ENCODE results near the gene SMO. TPM values are rescaled to one million over a fixed set of nuclear protein-coding genes. Genes with fewer than 3 reads are reported as not detected.

Gene SMO
- total and polyA plus RNA-seq, 9 of the 15 experiments (the other 6 are each of a cell fraction or from before 2014, with no cell fraction given): 0.05 to 0.13 (median 0.10) TPM; not detected in 5

- in situ Hi-C loops (cut with MboI) (no loop called here), intact Hi-C loops (cut with micrococcal nuclease) (loop anchor here (5.0 kb wide), 1 partner anchor 110 kb away; no protein-coding TSS in a partner anchor)
- no TSS peak for BruUV-seq (replicated peaks)
- H3K9me3 ChIP-seq (replicated peaks; ENCODE audit: control insufficient read depth, insufficient read depth, low read depth, low read length): no peaks in the 10 kb centered on the region
- 0 out of 3 replicates have a peak, but pooled peaks have one; percentile 14 for ATAC-seq
- no peak overlapping the region for H3K27ac ChIP-seq (ENCODE audit: extremely low read depth, low read depth, low read length)
- no peak overlapping the region for H3K4me2 ChIP-seq (ENCODE audit: insufficient read depth, low read length)
- H3K4me1 ChIP-seq (replicated peaks in 1 of 2; ENCODE audit: control insufficient read depth in 2 of 2, insufficient read depth in 2 of 2, low read length in 2 of 2): no peaks in the 10 kb centered on the region
- no peaks in the 10 kb centered on the region for H3K36me3 ChIP-seq (ENCODE audit: control insufficient read depth, insufficient read depth, low read length)
- no peak for FAIRE-seq
- no peaks in the 10 kb centered on the region for H3K79me2 ChIP-seq (ENCODE audit: control insufficient read depth, insufficient read depth, low read length)
- TF ChIP-seq ZBTB7A (IDR thresholded peaks at IDR 0.05; ENCODE audit: borderline replicate concordance, control insufficient read depth, low read depth, low read length): no peak
- no peak for TF ChIP-seq ZNF436 (CRISPR knock-in tag; IDR thresholded peaks at IDR 0.05)
- TF ChIP-seq ZNF644 (tag; IDR thresholded peaks at IDR 0.05; ENCODE audit: low read depth): no peak
- no peak for TF ChIP-seq SREBF1 (IDR thresholded peaks at IDR 0.05; ENCODE audit: borderline replicate concordance, low read depth, low read length)
- no peak for TF ChIP-seq ZNF584 (CRISPR knock-in tag; IDR thresholded peaks at IDR 0.05; ENCODE audit: low read depth)
- no peak for TF ChIP-seq MEF2D (tag; conservative IDR thresholded peaks at IDR 0.05; ENCODE audit: low read depth)
- TF ChIP-seq CBFB (CRISPR knock-in tag; IDR thresholded peaks at IDR 0.05): no peak
- TF ChIP-seq, protein P1, sequence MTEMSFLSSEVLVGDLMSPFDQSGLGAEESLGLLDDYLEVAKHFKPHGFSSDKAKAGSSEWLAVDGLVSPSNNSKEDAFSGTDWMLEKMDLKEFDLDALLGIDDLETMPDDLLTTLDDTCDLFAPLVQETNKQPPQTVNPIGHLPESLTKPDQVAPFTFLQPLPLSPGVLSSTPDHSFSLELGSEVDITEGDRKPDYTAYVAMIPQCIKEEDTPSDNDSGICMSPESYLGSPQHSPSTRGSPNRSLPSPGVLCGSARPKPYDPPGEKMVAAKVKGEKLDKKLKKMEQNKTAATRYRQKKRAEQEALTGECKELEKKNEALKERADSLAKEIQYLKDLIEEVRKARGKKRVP (CRISPR knock-in tag; IDR thresholded peaks at IDR 0.05): no peak
- no peak for TF ChIP-seq MYNN (IDR thresholded peaks at IDR 0.05)
- TF ChIP-seq MYNN (CRISPR knock-in tag; IDR thresholded peaks at IDR 0.05): no peak
- 4% methylated on average over 5 of the region's 5 CpGs for WGBS (ENCODE audit: insufficient coverage, low coverage, missing lambda C conversion rate)
- no peak overlapping the region for H2AFZ ChIP-seq (ENCODE audit: low read depth, low read length)
- peak in 1 of 4 experiments; percentile 9 for DNase-seq (ENCODE audit: extremely low read depth in 1 of 4, low spot score in 3 of 4)
- CTCF ChIA-PET (ENCODE audit: low intra/inter-chr PET ratio): interaction anchor here (0.7 kb wide), 1 partner anchor 12 kb away, joined by 4 read pairs; no protein-coding TSS in a partner anchor
- no peak overlapping the region for H3K4me3 ChIP-seq
- H3K27me3 ChIP-seq (ENCODE audit: control insufficient read depth in 2 of 2, insufficient read depth in 2 of 2, low read length in 2 of 2): peaks cover 14 to 49% of the 10 kb centered on the region in 2 experiments
- H4K20me1 ChIP-seq (replicated peaks; ENCODE audit: control insufficient read depth, insufficient read depth, low read length): no peaks in the 10 kb centered on the region
- H3K9ac ChIP-seq (ENCODE audit: insufficient read depth in 1 of 2, low read depth in 2 of 2, low read length in 2 of 2): peak overlapping the region in 1 of 2 experiments; percentile 2; a peak in 1 of 4 replicates
- H3K9me1 ChIP-seq (ENCODE audit: control insufficient read depth, insufficient read depth, low read length): no peaks in the 10 kb centered on the region
- POLR2A ChIA-PET: interaction anchor here (1.9 to 2.2 kb wide), 2 partner anchors 10 to 22 kb away, joined by 5 to 9 read pairs; no protein-coding TSS in a partner anchor
Observed at GRCh38 chr7:129162732-129163131, 25.7 kb upstream of the SMO start.

Data from K562 (cell line).